Activated T-cell treated with anti-CD3 and anti-CD28 coated beads for 48 hours (primary cell): ENCODE data around the gene UTF1.
"Not testable (repeated sequence)": the region's sequence is repeated elsewhere in the genome, so short reads cannot be mapped to it uniquely, and the experiment has no call there.

Experiments used
- DNase-seq: peaks from one replicate; pipeline ENCODE4 v3.0.0-alpha.2; 2020; ENCODE audit warnings: low read depth

Gene UTF1

GRCh38 chr10:133227256-133227655 lies 2.8 kb upstream of the UTF1 start:
- no peak for DNase-seq

GRCh38 chr10:133229265-133230043 lies 563 bp upstream of the UTF1 start:
- no peak for DNase-seq

- peak; percentile 20 for DNase-seq
Measured at GRCh38 chr10:133230387-133231195, 574 bp downstream of the UTF1 start.

GRCh38 chr10:133231244-133231945 lies 1.4 kb downstream of the UTF1 start:
- no peak for DNase-seq

GRCh38 chr10:133231946-133232574 lies 2.0 kb downstream of the UTF1 start:
- no peak for DNase-seq

GRCh38 chr10:133234796-133235195 lies 4.8 kb downstream of the UTF1 start:
- DNase-seq: not testable (repeated sequence)

GRCh38 chr10:133235265-133235855 lies 5.3 kb downstream of the UTF1 start:
- DNase-seq: no peak

GRCh38 chr10:133235932-133236331 lies 5.9 kb downstream of the UTF1 start:
- no peak for DNase-seq

- no peak for DNase-seq
Measured at GRCh38 chr10:133236401-133237240, 6.6 kb downstream of the UTF1 start.

- DNase-seq: no peak
Measured at GRCh38 chr10:133237241-133237587, 7.2 kb downstream of the UTF1 start.

GRCh38 chr10:133237588-133238465 lies 7.8 kb downstream of the UTF1 start, which contains the start of gene VENTX:
VENTX (plus strand) TSS chr10:133237855; CDS start chr10:133237915, 60 bp downstream.
- DNase-seq: no peak

GRCh38 chr10:133238466-133238804 lies 8.4 kb downstream of the UTF1 start:
- DNase-seq: no peak

- DNase-seq: no peak
Measured at GRCh38 chr10:133239990-133240389, 10.0 kb downstream of the UTF1 start.

- no peak for DNase-seq
Measured at GRCh38 chr10:133241501-133242205, 11.6 kb downstream of the UTF1 start.

GRCh38 chr10:133242611-133243356 lies 12.8 kb downstream of the UTF1 start:
- no peak for DNase-seq

GRCh38 chr10:133243593-133243992 lies 13.6 kb downstream of the UTF1 start:
- no peak for DNase-seq

- no peak for DNase-seq
Measured at GRCh38 chr10:133245439-133246235, 15.6 kb downstream of the UTF1 start.

- no peak for DNase-seq
Measured at GRCh38 chr10:133246236-133246626, 16.2 kb downstream of the UTF1 start.
